K562 (cell line): Measurements from ENCODE around the gene GRIN2A. TPM values are rescaled to one million over a fixed set of nuclear protein-coding genes. Genes with fewer than 3 reads are reported as not detected.

Experiments used
- ATAC-seq: fragments of 200-7000 bp; cut with Tn5 transposase; 3 replicates; pipeline ENCODE4 v1.9.1; 2020; ENCODE audit warnings: moderate library complexity
- BruUV-seq: library from RNA; stranded (reverse); fragments of 400-500 nt; replicated peaks from 2 replicates; lab custom pipeline; 2021; lab: Mats Ljungman, UMichigan
- CTCF ChIA-PET: fragments of 300-600 bp; formaldehyde crosslinking; extraction: SDS; loops from one replicate; lab custom pipeline; 2021; ENCODE audit warnings: low intra/inter-chr PET ratio; lab: Yijun Ruan, JAX
- POLR2A ChIA-PET: fragments of 300-600, 350-650 bp; sonication (Branson Sonifier 250); formaldehyde crosslinking; extraction: SDS; loops from one replicate; lab custom pipeline; 2021; ENCODE audit warnings: antibody characterized with exemption, inconsistent platforms; lab: Yijun Ruan, JAX
- DNase-seq, 4 experiments: peaks; one replicate each; pipeline versions ENCODE4 v3.0.0 to v3.0.0-alpha.2; 2011 to 2018; ENCODE audit warnings: low spot score in 3 of 4, mixed read lengths in 3 of 4; ENCODE audit errors: extremely low read depth in 1 of 4
- FAIRE-seq: peaks from 2 replicates; lab custom pipeline; 2011; peaks lifted over from hg19 to GRCh38; lab: Jason Lieb, UNC
- H2AFZ ChIP-seq: 2 replicates; pipeline ENCODE4 v1.6.0; 2011; ENCODE audit warnings: low read depth, low read length, control low read depth, inconsistent platforms
- H3K27ac ChIP-seq: fragments of 200-600 bp; 3 replicates; pipeline ENCODE4 v1.8.0; 2011; ENCODE audit warnings: low read depth, mild to moderate bottlenecking, control low read depth, inconsistent platforms, low read length, moderate library complexity, mixed read lengths; ENCODE audit errors: extremely low read depth
- H3K27me3 ChIP-seq, 2 experiments: fragments of 300-600 bp in 1 of 2; 2 replicates in 1 of 2; 3 replicates in 1 of 2; pipeline versions ENCODE4 v1.6.0 to v1.8.0; 2011; ENCODE audit warnings: inconsistent platforms in 2 of 2, low read length in 2 of 2, mild to moderate bottlenecking in 1 of 2, mixed read lengths in 1 of 2, moderate library complexity in 1 of 2; ENCODE audit not compliant: control insufficient read depth in 2 of 2, insufficient read depth in 2 of 2
- H3K36me3 ChIP-seq: fragments of 300-600 bp; 3 replicates; pipeline ENCODE4 v1.8.0; 2011; ENCODE audit warnings: mild to moderate bottlenecking, low read length, inconsistent platforms; ENCODE audit not compliant: control insufficient read depth, insufficient read depth
- H3K4me1 ChIP-seq, 2 experiments: fragments of 200-600 bp in 1 of 2; replicated peaks in 1 of 2; 2 replicates in 1 of 2; 3 replicates in 1 of 2; pipeline versions ENCODE4 v1.5.1 to v1.8.0; 2011; ENCODE audit warnings: inconsistent platforms in 2 of 2, low read length in 2 of 2, mild to moderate bottlenecking in 1 of 2, mixed read lengths in 1 of 2, moderate library complexity in 1 of 2; ENCODE audit not compliant: control insufficient read depth in 2 of 2, insufficient read depth in 2 of 2
- H3K4me2 ChIP-seq: 2 replicates; pipeline ENCODE4 v1.6.1; 2011; ENCODE audit warnings: low read length, control low read depth, inconsistent platforms, mixed read lengths; ENCODE audit not compliant: insufficient read depth
- H3K4me3 ChIP-seq: fragments of 200-600 bp; sonication (generic), shearing (Covaris generic); 2 replicates; pipeline ENCODE4 v1.5.1; 2016; ENCODE audit warnings: control low read depth, inconsistent platforms
- H3K79me2 ChIP-seq: fragments of 200-600 bp; 3 replicates; pipeline ENCODE4 v1.8.0; 2011; ENCODE audit warnings: low read length, inconsistent platforms; ENCODE audit not compliant: control insufficient read depth, insufficient read depth
- H3K9ac ChIP-seq, 2 experiments: 2 replicates each; pipeline versions ENCODE4 v1.6.0 to v1.6.1; 2011; ENCODE audit warnings: low read depth in 2 of 2, low read length in 2 of 2, control low read depth in 1 of 2, inconsistent platforms in 1 of 2, mild to moderate bottlenecking in 1 of 2, mixed read lengths in 1 of 2; ENCODE audit not compliant: insufficient read depth in 1 of 2
- H3K9me1 ChIP-seq: one replicate; pipeline ENCODE4 v1.6.0; 2011; ENCODE audit warnings: inconsistent platforms, mild to moderate bottlenecking, low read length, moderate library complexity; ENCODE audit not compliant: control insufficient read depth, insufficient read depth
- H3K9me3 ChIP-seq: replicated peaks from 2 replicates; pipeline ENCODE4 v1.5.1; 2011; ENCODE audit warnings: low read depth, low read length, inconsistent platforms; ENCODE audit not compliant: control insufficient read depth, insufficient read depth
- H4K20me1 ChIP-seq: replicated peaks from 2 replicates; pipeline ENCODE4 v1.6.1; 2011; ENCODE audit warnings: low read length, inconsistent platforms, mixed read lengths; ENCODE audit not compliant: control insufficient read depth, insufficient read depth
- ARID4B ChIP-seq: sonication (generic); formaldehyde crosslinking; IDR thresholded peaks from 2 replicates; pipeline ENCODE4 v1.8.0; 2022; ENCODE audit warnings: mild to moderate bottlenecking, missing genetic modification reagents
- EWSR1 ChIP-seq: fragments of 450-650 bp; IDR thresholded peaks from 2 replicates; pipeline ENCODE4 v1.6.1; 2018; ENCODE audit warnings: borderline replicate concordance, mild to moderate bottlenecking, low read depth, moderate library complexity; ENCODE audit not compliant: partially characterized antibody
- JUN ChIP-seq, 2 experiments: sonication (generic) in 1 of 2; formaldehyde crosslinking in 1 of 2; IDR thresholded peaks; 2 replicates each; pipeline versions ENCODE4 v1.6.1 to v1.8.0; 2012 to 2022; ENCODE audit warnings: borderline replicate concordance in 2 of 2, mild to moderate bottlenecking in 2 of 2, improper control_type of control experiment in 1 of 2, low read depth in 1 of 2, low read length in 1 of 2, missing genetic modification reagents in 1 of 2
- MAFG ChIP-seq: fragments of 450-650 bp; conservative IDR thresholded peaks from 2 replicates; pipeline ENCODE4 v1.6.1; 2016; ENCODE audit warnings: missing genetic modification characterization, missing compliant biosample characterization
- MED1 ChIP-seq: sonication (generic); formaldehyde crosslinking; IDR thresholded peaks from 2 replicates; pipeline ENCODE4 v1.8.1; 2023; ENCODE audit warnings: missing genetic modification reagents, borderline replicate concordance
- MYC ChIP-seq, 2 experiments: fragments of 250-450 bp in 1 of 2; sonication (Bioruptor Pico) in 1 of 2; IDR thresholded peaks; 2 replicates each; pipeline versions ENCODE4 v1.5.1 to v1.6.1; 2012 to 2021; ENCODE audit warnings: low read depth in 2 of 2, borderline replicate concordance in 1 of 2, improper control_type of control experiment in 1 of 2, low read length in 1 of 2, mild to moderate bottlenecking in 1 of 2, moderate library complexity in 1 of 2
- POLR2G ChIP-seq: fragments of 200-400 bp; formaldehyde crosslinking; IDR thresholded peaks from 2 replicates; pipeline ENCODE4 v1.6.1; 2017; ENCODE audit warnings: low read depth, mild to moderate bottlenecking, antibody characterized with exemption, low read length, moderate library complexity
- RBFOX2 ChIP-seq: fragments of 200-400 bp; formaldehyde crosslinking; IDR thresholded peaks from 2 replicates; pipeline ENCODE4 v1.6.1; 2017; ENCODE audit warnings: low read depth, mild to moderate bottlenecking, low read length, moderate library complexity
- SETDB1 ChIP-seq: IDR thresholded peaks from one replicate; pipeline ENCODE4 v1.6.1; 2012; ENCODE audit warnings: low read length, control low read depth, inconsistent platforms
- TSC22D4 ChIP-seq: fragments of 450-650 bp; IDR thresholded peaks from 2 replicates; pipeline ENCODE4 v1.6.1; 2016; ENCODE audit warnings: missing genetic modification characterization, missing biosample characterization, control low read depth
- ZBTB2 ChIP-seq: fragments of 450-650 bp; IDR thresholded peaks from 2 replicates; pipeline ENCODE4 v1.6.1; 2016; ENCODE audit warnings: antibody characterized with exemption
- ZNF146 ChIP-seq: IDR thresholded peaks from one replicate; pipeline ENCODE4 v1.6.1; 2018; ENCODE audit warnings: missing compliant biosample characterization; ENCODE audit not compliant: unreplicated experiment
- ZNF224 ChIP-seq: sonication (generic); formaldehyde crosslinking; IDR thresholded peaks from 2 replicates; pipeline ENCODE4 v1.8.0; 2022; ENCODE audit warnings: mild to moderate bottlenecking, missing genetic modification reagents
- ZNF277 ChIP-seq: fragments of 250-450 bp; sonication (Bioruptor Pico); IDR thresholded peaks from 2 replicates; pipeline ENCODE4 v1.8.0; 2022; ENCODE audit warnings: inconsistent platforms, mild to moderate bottlenecking, moderate library complexity, borderline replicate concordance
- ZNF311 ChIP-seq: fragments of 250-450 bp; sonication (Bioruptor Pico); IDR thresholded peaks from 2 replicates; pipeline ENCODE4 v1.4.0; 2020; ENCODE audit warnings: mild to moderate bottlenecking, moderate library complexity
- WGBS: fragments of 100-300 bp; shearing (Covaris generic); methylation state at CpG from one replicate; pipeline ENCODE4 v1.1.6; 2016; ENCODE audit warnings: low coverage, mixed read lengths; ENCODE audit not compliant: insufficient coverage; ENCODE audit errors: missing lambda C conversion rate; 5-methylcytosine and 5-hydroxymethylcytosine counted together
- in situ Hi-C: fragments of 300-500 bp; cut with MboI; formaldehyde crosslinking; loops from 4 replicates; pipeline ENCODE4 v1.15.0; 2018; ENCODE audit warnings: inconsistent platforms, mixed read lengths
- intact Hi-C: fragments of 100-400 bp; cut with micrococcal nuclease; formaldehyde crosslinking; loops from 2 replicates; pipeline ENCODE4 v1.14.2; 2022
- polyA plus RNA-seq, 8 experiments: library from polyadenylated mRNA; depleted of rRNA in 4 of 8; stranded (reverse) in 5 of 8; unstranded in 3 of 8; fragments of >200 nt; fragmentation: Nextera tagmentation in 2 of 8; fragmentation: Illumina TruSeq in 1 of 8; extraction: Ambion mirVana in 2 of 8; extraction: Trizol in 1 of 8; gene quantifications; 2 replicates each; pipeline versions ENCODE4 v1.2.1 to v1.2.3, GENCODE V29; 2011 to 2014; ENCODE audit warnings: inconsistent platforms in 1 of 8, missing spikeins in 1 of 8
- total RNA-seq, 7 experiments: library from RNA; depleted of rRNA in 6 of 7; stranded (reverse); fragments of >200 nt in 6 of 7; fragmentation: Illumina TruSeq in 2 of 7; extraction: Trizol in 2 of 7; gene quantifications; 2 replicates each; pipeline versions ENCODE4 v1.2.1 to v1.2.3, GENCODE V29; 2011 to 2021; ENCODE audit warnings: low replicate concordance in 1 of 7

GRIN2A gene
- total and polyA plus RNA-seq, 9 of the 15 experiments (the other 6 are each of a cell fraction or from before 2014, with no cell fraction given), result not detected

GRCh38 chr16:9948933-9949332 is 233.3 kb downstream of the GRIN2A start:
- 0% methylated on average over 4 of the region's 4 CpGs for WGBS
- H3K9me1 ChIP-seq, result no peaks in the 10 kb centered on the region
- BruUV-seq, result no TSS peak
- no peak for FAIRE-seq
- H3K4me1 ChIP-seq, result no peaks in the 10 kb centered on the region
- H3K4me3 ChIP-seq, result no peak overlapping the region
- POLR2A ChIA-PET, result no interaction called here
- no peaks in the 10 kb centered on the region for H3K36me3 ChIP-seq
- H3K9me3 ChIP-seq, result no peaks in the 10 kb centered on the region
- intact Hi-C loops, result no loop called here
- CTCF ChIA-PET, result no interaction called here
- H3K27ac ChIP-seq, result no peak overlapping the region
- H3K4me2 ChIP-seq, result no peak overlapping the region
- H3K27me3 ChIP-seq, result no peaks in the 10 kb centered on the region; a peak in 1 of 5 replicates
- H3K79me2 ChIP-seq, result no peaks in the 10 kb centered on the region
- no peaks in the 10 kb centered on the region; the same call in 1 of the 2 replicates for H4K20me1 ChIP-seq
- in situ Hi-C loops, result no loop called here
- no peak overlapping the region for H2AFZ ChIP-seq
- no peak for DNase-seq
- no peak overlapping the region for H3K9ac ChIP-seq
- no peak for ATAC-seq
- TF ChIP-seq ARID4B (CRISPR knock-in tag) (no peak), ZNF277 (no peak), MYC (IDR thresholded peaks at IDR 0.05; ENCODE audit: low read depth, low read length) (no peak), MYC (CRISPR knock-in tag; IDR thresholded peaks at IDR 0.05; ENCODE audit: borderline replicate concordance, low read depth) (no peak), MAFG (tag) (no peak), RBFOX2 (no peak), ZNF224 (CRISPR knock-in tag) (no peak), MED1 (CRISPR knock-in tag) (no peak), EWSR1 (no peak), TSC22D4 (tag) (no peak), ZNF146 (CRISPR knock-in tag) (no peak), JUN (IDR thresholded peaks at IDR 0.05; ENCODE audit: borderline replicate concordance, low read depth, low read length) (no peak), JUN (CRISPR knock-in tag; IDR thresholded peaks at IDR 0.05; ENCODE audit: borderline replicate concordance) (no peak), SETDB1 (no peak), ZBTB2 (no peak), POLR2G (no peak), ZNF311 (no peak)
